LNCAP (cell line): ENCODE measurements around the gene ENTPD6.

Experiments used
- CTCF ChIP-seq: fragments of 450-650 bp; IDR thresholded peaks from 2 replicates; pipeline ENCODE4 v1.5.1; 2017; ENCODE audit warnings: mild to moderate bottlenecking

ENTPD6 gene

GRCh38 chr20:25199473-25200260, 4.2 kb downstream of the ENTPD6 start:
- no peak for TF ChIP-seq CTCF

- TF ChIP-seq CTCF = no peak
Observed at GRCh38 chr20:25203089-25203488, 7.6 kb downstream of the ENTPD6 start.

- no peak for TF ChIP-seq CTCF
Observed at GRCh38 chr20:25203871-25204320, 8.4 kb downstream of the ENTPD6 start.

GRCh38 chr20:25204550-25205276, 9.2 kb downstream of the ENTPD6 start:
- TF ChIP-seq CTCF = no peak

- TF ChIP-seq CTCF = no peak
Observed at GRCh38 chr20:25205277-25206062, 10.0 kb downstream of the ENTPD6 start.

- TF ChIP-seq CTCF = no peak
Observed at GRCh38 chr20:25206063-25206403, 10.5 kb downstream of the ENTPD6 start.

GRCh38 chr20:25206548-25206947, 11.0 kb downstream of the ENTPD6 start:
- TF ChIP-seq CTCF = no peak
